ENCODE measurements around the gene LSM5.
"Not testable (repeated sequence)": the region's sequence is repeated elsewhere in the genome, so short reads cannot be mapped to it uniquely, and the experiment has no call there.

Gene LSM5

DNA sequence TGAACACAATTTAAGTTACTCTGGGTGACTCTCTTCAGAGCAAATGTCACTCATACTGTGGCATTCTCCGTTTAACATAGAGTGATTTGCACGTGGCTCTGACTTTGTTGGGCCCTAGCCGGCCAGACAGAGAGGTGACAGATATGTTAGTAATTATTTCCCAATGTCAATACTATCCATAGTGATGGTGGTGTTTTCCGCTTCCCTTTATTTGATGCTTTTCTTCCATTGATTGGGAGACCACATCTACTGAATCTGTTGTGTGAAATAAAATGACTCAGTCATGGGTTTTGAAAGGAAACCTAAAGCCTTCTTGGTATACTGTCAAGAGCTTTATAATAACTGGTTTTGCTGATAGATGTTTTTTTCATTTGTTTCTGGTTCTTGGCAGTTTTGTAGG is 12.5 kb upstream of the LSM5 start:
- DNase-seq = no peak

DNA sequence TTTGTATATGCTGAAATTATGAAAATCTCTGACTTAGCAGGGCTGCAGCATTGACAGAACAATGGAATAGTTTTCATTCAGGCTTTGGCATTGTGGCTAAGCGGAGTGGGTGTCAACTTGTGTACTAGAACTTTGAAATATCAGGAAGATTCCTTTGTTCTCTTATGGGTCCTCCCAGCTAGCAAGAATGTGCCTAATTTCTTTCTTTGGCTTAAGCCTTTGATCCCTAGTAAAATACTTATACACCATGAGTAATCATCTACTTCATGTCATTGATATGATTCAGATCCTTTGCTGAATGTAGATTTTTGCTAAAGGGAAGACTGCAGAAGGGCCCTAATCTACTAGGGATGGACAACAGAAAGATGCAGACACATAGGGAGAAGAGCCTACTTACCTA is 11.3 kb upstream of the LSM5 start:
- no peak for DNase-seq

DNA sequence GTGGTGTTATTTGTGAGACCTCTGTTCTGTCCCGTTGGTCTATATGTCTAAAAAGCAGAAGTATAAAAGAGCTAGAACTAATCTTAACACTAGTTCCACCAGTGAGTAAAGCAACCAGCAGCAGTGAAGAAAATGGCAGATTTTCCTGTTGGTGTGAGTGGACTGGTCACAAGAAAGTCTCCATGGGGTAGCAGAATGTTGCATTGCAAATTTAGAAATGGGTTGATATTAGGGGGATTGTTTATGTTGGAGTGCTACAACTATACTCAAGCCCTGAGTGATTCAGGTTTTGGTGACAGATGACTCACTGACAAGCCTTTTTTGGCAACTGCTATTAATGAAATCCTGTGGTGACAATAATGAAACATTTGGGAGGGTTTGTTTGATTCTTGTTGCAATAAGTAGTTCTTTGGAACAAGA is 10.8 kb upstream of the LSM5 start:
- no peak for DNase-seq

DNA sequence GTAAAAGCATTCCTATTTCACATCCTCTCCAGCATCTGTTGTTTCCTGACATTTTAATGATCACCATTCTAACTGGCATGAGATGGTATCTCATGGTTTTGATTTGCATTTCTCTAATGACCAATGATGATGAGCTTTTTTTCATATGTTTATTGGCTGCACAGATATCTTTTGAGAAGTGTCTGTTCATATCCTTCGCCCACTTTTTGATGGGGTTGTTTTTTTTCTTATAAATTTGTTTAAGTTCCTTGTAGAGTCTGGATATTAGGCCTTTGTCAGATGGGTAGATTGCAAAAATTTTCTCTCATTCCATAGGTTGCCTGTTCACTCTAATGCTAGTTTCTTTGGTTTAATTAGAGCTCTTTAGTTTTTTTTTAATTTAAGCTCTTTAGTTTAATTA is 10.0 kb upstream of the LSM5 start:
- DNase-seq = not testable (repeated sequence)

DNA sequence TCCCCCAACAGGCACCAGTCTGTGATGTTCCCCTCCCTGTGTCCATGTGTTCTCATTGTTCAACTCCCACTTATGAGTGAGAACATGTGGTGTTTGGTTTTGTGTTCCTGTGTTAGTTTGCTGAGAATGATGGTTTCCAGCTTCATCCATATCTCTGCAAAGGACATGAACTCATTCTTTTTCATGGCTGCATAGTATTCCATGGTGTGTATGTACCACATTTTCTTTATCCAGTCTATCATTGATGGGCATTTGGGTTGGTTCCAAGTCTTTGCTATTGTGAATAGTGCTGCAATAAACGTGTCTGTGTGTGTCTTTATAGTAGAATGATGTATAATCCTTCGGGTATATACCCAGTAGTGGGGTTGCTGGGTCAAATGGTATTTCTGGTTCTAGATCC is 9.6 kb upstream of the LSM5 start:
- DNase-seq = not testable (repeated sequence)

DNA sequence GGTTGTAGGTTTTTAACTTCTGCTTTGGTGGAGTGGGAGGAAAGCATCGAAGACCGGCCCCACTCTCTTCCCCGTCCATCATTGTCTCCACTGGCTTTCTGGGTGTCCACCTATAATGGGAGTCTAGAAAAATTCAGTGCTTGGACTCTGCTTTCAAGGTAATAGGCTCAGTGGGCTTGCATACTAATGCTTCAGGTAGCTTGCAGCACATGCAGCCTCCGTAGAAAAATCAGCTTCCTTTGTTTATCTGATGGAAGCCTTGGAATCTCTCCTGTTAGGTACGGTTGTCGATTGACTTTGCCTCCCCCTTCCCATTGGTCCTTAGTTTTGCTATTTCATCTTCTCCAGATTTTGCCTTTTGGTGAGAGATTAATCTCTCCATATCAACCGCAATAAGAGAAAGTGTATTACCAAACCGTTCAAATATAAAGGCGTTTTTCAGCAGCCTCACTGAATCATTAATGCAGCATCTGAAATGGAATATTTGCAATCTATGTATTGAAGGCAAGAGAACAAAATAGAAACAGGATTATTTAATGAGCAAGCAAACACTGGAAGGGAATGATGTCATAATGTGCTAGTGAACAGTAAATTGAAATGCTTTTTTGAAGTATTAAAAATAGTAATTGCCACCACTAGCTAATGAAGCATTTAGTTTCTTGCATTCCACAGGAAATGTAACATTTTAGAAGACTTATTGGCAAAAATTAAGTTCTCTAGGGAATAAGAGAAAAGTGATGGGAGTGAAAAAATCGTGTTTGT is 6.1 kb upstream of the LSM5 start:
- no peak for DNase-seq

DNA sequence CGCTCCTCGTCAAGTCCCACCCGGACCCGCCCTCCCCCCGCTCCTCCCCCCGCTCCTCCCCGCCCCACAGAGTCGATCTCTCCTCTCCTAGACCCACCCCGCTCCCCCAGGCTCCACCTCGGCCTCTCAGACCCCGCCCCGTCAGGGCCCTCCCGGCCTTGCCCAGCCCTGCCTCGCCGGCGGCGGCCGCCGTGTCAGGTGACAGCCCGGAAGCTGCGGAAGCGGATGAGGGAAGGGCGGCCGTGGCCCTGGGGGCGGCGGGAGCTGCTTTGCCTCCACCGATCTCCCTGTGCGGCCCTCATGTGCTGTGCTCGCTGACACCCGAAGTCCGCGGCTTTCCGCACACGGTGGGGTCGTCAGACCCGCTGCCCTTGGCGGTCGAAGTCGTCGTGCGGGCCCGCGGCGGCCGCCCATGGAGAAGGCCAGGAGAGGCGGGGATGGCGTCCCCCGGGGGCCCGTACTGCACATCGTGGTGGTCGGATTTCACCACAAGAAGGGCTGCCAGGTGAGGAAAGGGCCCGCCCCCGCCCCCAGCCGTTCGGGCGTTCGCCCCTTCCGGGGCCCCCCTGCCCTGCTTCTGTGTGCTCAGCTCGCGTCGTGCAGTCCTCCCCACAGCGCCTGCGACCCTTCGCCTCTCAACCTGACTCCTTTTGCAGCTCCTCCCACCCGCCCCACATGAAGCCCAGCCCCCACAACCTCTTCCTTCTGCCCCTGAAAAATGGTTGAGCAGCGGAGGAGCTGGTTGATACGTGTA is 5.3 kb upstream of the LSM5 start, which contains the start of gene AVL9:
AVL9 (plus strand) TSS at position 192 of the 754 bp plus-strand sequence; CDS start at position 413, 221 bp downstream.
- peak; percentile 91 for DNase-seq

DNA sequence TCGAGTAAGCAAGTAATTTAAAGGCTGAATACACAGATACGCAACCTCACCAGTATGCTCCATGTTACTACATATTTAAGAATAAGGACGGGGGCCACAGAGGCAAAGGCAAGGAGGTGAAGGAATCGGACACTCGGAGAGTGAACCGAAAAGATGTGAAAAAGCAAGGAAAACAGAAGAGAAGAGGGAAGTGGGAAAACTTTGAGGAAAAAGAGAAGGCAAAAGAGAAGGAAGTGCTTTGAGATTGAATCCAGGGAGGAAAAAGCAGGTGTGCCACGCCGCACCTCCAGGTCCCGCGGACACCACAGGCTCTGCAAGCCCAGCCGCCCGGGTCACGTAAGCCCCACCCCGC is 4.7 kb upstream of the LSM5 start:
- no peak for DNase-seq

DNA sequence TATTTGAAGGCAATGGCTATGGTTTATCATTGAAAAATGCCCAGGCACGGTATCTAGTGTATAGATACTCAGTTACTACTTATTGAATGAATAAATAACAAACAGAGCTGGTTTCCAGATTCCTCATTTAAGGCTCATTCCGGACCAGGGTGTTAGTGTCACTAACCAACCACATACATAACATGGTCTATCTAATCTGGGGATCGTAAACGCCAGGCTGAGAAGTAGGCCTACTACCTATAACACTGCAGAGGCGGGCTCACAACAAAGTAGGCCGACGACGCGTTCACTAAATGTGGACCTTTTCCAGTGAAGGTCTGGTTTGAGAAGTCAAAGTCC is 423 bp downstream of the LSM5 start:
- DNase-seq = no peak

DNA sequence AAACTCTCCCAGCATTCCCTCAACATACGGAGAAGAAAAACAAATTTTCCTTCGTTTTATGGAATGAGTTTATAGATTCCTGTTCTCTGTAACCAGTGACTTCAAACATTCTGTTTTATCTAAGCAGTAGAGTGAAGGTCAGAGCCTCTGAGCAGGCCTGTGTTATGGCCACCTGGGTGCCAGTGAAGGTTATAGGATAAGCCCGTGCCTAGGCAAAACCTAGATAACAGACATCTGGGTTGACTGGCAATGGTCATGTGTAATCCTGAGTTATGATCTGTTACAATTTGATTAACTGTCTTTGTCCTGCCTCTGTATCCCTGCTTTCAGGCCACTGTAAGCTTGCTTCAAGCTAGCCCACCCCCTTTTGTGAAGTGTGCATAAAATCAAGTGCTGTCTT is 8.3 kb downstream of the LSM5 start:
- no peak for DNase-seq

DNA sequence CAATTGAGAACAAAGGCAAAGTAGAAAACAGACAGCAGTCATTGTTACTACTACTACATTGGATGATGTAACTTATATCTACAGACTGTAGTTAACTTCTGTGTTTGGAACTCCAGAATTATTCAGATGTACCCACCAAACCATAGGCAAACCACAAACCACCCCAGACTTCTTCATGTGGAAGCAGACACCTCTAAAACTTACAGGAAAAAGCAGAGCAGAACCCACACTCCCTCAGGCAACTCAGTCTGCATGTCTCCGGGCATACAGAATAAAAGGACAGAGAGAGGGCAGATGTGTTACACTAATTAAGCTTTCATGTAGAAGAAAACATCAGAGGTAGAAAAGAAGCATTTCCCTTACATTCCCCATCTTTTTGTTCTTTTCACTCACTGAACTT is 9.0 kb downstream of the LSM5 start:
- DNase-seq = no peak

DNA sequence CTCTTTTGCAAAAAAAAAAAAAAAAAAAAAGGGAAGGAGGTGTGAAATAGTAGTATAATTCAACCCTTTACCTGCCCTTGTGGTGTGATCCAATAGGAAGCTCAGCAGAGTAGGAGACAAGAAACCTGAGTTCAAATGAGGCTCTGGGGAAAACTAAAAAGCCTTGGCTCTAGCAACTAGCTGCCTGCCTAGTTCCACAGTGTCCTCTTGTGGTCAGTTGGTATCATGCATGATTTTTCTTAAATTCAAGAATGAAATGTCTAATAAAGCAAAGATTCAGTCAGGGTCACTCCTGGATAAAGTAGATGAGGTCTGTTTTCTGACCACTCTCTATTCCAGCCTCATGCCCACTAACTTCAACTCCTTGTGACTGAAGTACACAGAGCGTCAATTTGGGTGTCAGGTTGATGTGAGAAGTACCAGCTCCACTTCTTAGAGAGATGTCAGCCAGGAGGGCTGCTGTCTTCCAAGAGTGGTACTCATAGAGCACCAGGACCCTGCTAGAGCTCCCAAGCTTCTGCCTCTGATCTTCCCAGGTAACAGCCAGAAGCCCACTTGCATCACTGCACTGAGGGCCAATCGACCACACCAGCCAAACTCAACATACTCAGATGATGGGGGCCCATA is 10.5 kb downstream of the LSM5 start:
- peak; percentile 27 for DNase-seq

DNA sequence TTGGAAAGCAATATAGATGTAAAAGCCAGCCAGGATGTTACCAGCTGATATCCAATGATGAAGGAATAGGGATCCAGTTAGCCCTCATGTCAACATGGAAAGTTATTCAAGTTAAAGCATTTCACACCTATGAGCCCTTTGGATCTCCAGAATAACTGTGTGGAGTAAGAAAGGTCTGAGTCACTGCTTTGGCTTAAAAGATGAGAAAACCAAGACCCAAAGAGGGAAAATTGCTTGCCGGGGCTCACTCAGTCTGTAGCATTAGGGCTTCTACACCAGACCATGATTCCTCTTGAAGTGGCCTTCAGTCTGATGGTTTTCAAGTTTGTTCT is 12.6 kb downstream of the LSM5 start:
- no peak for DNase-seq

DNA sequence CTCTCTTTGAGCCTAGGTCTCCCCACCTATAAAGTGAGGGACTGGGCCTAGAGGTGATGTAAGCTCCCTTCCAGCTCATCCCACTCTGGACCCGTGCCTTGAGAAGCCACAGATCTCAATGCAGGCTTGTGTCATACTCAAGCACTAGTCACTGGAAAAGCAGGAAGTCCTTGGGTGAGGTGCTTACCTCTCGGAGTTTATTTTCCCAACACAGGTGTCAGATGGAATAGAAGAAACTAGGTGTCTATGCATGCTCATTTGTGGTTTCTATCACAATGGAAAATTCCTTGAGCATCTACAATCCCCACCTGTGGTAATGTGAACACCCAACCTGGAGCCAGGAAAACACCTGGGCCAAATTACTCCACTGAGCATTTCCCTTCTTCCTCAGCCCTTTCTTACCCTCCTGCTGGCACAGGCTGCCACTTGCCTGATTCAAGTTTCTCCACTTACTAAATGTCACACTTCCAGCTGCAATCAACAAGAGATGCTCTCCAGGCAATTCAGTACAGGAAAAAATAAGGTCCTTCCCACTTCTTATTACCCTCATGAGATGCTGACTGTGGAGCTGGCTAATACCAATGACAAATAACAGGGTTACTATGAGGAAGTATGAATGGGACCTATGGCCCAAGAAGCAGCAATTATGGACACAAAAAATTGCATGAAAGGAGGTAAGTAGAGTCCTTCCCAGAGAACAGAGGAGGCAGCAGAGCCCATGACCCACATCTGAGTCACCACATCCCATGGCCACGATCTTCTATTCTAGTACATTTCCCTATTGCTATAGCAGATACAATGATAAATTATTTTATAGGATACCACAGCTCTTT is 13.1 kb downstream of the LSM5 start:
- DNase-seq = no peak

DNA sequence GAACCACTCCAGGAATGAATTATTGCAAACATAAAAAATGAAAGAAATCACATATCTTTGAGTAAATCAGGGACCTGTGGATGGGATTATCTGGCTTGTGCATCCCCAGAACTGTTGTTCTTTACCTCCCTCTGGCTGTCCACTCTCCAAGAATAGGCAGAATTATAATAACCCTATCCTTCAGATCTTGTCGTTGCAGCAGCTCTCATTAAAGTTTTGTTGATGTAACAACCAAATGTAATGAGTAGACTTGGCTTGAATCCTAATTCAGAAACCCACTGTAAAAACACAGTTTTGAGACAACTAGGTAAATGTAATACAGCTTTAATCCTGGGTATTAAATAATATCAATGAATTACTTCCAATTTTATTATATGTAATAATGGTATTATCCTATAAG is 16.2 kb downstream of the LSM5 start:
- no peak for DNase-seq

DNA sequence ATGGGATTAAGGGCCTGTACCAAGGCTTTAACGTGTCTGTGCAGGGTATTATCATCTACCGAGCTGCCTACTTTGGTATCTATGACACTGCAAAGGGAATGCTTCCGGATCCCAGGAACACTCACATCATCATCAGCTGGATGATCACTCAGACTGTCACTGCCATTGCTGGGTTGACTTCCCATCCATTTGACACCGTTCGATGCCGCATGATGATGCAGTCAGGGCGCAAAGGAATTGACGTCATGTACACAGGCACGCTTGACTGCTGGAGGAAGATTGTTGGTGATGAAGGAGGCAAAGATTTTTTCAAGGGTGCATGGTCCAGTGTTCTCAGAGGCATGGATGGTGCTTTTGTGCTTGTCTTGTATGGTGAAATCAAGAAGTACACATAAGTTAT is 18.2 kb downstream of the LSM5 start:
- DNase-seq = no peak

DNA sequence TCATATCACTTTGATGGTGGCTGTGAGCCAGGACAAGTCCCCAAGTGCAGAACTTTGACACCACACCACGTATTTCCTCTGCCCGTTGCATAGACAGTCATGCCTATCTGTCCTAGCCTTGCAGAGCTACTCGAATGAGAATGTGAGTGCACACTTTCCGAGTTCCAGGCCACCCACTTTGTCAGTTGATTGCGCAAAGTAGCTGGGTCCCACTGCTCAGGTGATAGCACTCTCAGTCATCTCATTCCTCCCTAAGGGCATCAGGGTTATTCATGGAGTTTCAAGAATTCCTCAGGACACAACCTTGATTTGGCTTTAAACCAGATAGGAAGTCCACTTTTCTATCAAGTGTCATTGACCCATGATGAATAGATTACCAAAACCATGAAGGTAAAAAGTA is 19.3 kb downstream of the LSM5 start:
- no peak for DNase-seq

DNA sequence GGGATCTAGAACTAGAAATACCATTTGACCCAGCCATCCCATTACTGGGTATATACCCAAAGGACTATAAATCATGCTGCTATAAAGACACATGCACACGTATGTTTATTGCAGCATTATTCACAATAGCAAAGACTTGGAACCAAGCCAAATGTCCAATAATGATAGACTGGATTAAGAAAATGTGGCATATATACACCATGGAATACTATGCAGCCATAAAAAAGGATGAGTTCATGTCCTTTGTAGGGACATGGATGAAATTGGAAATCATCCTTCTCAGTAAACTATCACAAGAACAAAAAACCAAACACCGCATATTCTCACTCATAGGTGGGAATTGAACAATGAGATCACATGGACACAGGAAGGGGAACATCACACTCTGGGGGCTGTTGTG is 20.2 kb downstream of the LSM5 start:
- not testable (repeated sequence) for DNase-seq

DNA sequence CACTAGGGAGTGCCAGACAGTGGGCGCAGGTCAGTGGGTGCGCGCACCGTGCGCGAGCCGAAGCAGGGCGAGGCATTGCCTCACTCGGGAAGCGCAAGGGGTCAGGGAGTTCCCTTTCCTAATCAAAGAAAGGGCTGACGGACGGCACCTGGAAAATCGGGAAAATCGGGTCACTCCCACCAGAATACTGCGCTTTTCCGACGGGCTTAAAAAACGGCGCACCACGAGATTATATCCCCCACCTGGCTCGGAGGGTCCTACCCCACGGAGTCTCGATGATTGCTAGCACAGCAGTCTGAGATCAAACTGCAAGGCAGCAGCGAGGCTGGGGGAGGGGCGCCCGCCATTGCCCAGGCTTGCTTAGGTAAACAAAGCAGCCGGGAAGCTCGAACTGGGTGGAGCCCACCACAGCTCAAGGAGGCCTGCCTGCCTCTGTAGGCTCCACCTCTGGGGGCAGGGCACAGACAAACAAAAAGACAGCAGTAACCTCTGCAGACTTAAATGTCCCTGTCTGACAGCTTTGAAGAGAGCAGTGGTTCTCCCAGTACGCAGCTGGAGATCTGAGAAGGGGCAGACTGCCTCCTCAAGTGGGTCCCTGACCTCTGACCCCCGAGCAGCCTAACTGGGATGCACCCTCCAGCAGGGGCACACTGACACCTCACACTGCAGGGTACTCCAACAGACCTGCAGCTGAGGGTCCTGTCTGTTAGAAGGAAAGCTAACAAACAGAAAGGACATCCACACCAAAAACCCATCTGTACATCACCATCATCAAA is 25.4 kb downstream of the LSM5 start:
- not testable (repeated sequence) for DNase-seq

DNA sequence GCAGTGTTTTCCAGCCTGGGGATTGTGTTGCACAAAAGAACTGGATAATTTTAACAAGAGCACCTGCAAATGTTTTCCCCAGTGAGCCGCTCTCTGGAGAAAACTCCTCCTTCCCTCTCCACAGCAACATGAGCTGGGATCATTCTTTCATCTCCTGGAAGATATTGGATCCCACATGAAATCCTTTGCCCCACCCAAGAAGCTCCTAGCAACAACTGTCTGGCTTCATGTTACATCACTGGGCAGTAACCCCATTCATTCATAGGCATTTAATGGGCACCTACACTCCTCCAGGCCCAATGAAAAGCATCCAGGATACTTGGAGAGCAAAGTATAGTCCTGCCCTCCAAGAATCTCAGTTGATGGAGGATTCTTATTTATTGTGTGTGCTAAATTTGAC is 27.2 kb downstream of the LSM5 start:
- DNase-seq = no peak

DNA sequence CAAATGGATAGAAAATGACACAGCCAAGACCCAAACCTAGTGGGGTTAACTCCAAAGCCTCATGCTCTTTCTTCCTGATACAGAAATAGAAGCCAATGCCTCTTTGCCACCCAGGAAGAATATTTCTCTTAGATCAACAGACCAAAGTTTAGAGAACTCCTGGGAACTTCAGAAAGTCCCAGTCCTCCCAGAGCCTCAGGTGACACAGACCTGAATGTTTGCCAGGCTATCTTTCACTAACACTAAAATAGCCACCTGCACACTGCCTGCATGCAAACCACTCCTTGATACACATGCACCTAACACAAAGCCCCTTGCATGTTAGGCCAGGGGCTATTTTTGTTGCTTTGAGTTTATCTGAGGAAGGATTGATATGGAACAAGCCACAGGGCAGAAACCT is 27.7 kb downstream of the LSM5 start:
- no peak for DNase-seq

DNA sequence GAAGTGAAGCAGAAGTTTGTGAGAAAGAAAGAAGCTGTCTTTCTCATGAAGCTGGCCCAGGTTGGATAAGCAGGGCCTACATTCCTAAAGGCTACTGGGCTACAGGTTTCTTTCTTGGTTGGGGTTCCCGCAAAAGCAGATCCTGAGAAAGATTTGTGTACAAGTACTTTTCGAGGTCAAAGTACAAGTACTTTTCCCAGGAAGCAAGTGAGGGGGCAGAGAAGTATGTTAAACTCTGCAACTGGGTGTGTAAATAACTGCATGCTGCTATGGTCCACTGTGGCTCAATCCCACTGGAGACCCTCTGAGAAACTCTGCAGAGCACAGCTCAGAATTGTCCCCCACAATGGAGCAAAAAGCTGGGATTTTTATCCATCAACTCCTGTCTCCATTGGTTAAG is 28.7 kb downstream of the LSM5 start:
- DNase-seq = no peak

DNA sequence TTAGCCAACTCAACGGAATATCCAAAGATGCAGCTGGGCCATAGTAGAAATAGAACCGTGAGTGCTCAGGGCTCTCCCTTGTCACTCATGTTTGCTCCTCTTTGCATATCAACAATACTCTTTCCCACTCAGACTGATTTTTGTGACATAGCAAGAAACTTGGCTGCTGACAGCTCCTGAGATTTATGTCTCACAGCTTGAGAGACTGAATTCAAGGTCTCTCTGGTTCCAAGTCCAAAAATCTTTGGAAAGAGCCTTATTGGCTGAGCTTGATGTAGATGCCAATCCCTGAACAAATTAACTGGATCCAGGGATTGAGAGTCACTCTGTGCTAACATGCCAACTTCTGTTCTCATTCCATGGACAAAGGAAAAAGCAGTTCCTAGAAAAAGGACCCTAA is 30.4 kb downstream of the LSM5 start:
- DNase-seq = no peak
